Activated CD4-positive, alpha-beta T cell treated with anti-CD3 and anti-CD28 coated beads, Interleukin-2, amount 50 U/mL, for 24 hours (primary cell): ENCODE data around the gene CES5A.
"Not testable (repeated sequence)": the region's sequence is repeated elsewhere in the genome, so short reads cannot be mapped to it uniquely, and the experiment has no call there.

Experiments used
- DNase-seq, 2 donors: peaks; one replicate each; pipeline ENCODE4 v3.0.0-alpha.2; 2020; ENCODE audit warnings: low read depth in 1 of 2, low spot score in 1 of 2

CES5A gene

GRCh38 chr16:55875273-55875672, at the start of gene CES5A:
TSS of gene CES5A (minus strand) at chr16:55875373. CDS start at chr16:55875221, 152 bp downstream.
- no peak for DNase-seq

DNA sequence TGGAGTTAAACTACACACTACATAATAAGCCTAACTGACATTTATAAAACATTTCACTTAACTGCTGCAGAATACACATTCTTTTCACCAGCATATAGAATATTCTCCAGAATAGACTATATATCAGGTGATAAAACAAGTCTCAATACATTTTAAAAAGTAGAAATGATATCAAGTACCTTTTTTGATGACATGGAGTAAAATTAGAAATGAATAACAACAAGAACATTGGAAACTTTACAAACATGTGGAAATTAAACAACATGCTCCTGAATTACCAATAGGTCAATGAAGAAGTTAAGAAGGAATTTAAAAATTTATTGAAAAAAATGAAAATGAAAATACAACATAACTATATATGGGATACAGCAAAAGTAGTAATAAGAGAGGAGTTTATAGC, 47.5 kb upstream of the CES5A start:
- DNase-seq = no peak

DNA sequence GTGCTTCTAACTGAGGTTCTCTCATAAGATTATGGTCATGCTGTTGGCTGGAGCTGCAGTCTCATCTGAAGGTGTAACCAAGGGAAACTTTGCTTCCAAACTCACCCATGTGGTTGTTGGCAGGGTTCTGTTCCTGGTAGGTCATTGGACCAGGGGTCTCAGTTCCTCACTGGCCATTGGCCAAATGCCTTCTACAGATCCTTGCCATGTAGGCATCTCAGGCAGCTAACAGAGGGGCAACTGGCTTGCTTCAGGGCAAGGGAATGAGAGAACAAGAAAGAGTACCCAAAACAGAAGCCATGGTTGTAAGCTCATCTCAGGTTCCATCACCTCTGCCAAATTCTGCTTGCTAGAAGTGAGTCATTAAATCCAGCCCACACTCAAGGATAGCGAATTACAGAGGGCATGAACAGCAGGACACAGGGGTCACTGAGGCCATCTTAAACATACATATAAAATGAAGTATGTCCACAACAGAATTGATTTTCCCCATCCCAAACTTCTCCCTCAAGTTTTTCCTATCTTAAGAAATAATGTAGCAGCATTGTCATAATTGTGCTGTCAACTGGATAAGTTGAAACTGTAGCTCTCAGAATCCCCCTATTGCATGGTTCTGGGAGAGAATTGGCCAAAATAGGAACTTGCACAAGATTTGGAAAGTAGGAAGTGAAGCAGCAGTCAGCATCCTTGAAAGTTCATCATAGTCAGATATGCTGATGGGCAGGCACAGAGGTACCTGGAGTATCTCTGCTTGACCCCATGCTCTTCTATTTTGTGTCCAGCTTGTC, 42.4 kb upstream of the CES5A start:
- no peak for DNase-seq

DNA sequence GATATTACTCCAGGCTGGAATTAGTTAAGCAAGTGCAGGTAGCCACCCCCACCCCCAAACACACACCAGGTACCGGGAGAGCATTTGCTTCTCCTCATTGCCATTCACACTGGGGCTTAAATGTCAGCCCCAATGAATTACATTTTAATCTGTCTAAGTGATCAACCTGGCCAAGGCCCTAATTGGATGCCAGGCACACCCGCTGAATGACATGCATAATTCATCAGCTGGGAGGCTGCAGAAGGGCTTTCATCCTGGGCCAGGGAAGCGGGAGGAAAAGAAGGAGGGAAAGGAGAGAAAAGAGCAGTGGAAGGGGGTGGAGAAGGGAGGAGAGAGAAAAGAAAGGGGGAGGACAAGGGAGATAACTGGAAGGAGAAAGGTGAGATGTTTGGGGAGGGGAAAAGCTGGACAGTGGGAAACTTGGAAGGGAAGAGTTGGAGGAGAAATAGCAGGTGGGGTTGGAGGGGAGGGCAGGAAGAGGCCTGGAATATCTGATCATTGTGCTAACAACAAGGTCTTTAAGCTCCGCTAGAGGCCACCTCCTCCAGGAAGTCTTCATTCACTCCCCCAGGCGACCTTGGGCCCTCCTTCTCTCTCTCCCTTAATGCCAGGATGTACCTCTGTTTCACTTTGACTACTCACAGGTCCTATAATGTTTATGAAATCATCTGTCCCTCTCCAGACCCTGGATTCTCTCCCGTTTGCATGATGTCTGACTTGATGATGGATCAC, 40.1 kb upstream of the CES5A start:
- no peak for DNase-seq

GRCh38 chr16:55914383-55914782, 39.2 kb upstream of the CES5A start:
- DNase-seq = no peak

DNA sequence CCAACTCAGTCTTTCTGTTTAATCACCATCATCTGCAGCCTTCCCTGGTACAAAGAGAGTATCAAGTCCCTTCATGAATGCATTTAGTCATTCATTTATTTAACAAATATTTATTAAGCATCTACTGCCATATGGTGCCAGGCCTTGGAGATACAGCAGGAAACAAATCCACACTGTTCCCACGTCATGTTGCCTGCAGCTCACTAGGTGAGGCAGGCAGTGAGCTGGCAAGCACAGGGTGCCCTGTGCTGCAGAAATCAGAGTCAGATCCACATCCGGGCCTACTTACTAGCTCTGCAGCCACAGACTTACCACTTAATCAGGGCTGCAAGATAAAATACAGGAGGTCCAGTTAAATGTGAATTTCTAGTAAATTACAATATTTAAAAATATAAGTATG, 38.5 kb upstream of the CES5A start:
- no peak for DNase-seq

GRCh38 chr16:55913121-55913520, 37.9 kb upstream of the CES5A start:
- DNase-seq = not testable (repeated sequence)

GRCh38 chr16:55912022-55912421, 36.8 kb upstream of the CES5A start:
- DNase-seq = no peak

DNA sequence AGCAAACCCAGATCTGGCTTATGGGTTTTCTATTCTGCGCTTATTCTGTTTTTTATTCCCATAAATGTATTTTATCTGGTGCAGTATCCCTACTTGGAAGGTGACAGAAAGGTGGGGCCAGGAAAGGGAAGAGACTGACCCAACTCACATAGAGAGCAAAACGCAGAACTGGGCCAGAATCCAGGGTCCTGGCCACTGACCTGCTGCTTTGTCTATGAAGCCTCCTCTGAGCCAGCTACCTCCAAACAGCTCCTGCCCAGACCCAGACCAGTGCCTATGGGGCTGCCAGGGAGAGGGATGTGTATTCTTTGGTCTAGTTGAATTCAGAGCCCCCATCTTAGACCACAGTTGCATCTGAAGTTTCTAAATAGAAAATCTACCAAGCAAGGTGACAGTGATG, 36.4 kb upstream of the CES5A start:
- DNase-seq = no peak

GRCh38 chr16:55909876-55910275, 34.7 kb upstream of the CES5A start:
- no peak for DNase-seq

GRCh38 chr16:55908641-55909040, 33.5 kb upstream of the CES5A start:
- DNase-seq = no peak

DNA sequence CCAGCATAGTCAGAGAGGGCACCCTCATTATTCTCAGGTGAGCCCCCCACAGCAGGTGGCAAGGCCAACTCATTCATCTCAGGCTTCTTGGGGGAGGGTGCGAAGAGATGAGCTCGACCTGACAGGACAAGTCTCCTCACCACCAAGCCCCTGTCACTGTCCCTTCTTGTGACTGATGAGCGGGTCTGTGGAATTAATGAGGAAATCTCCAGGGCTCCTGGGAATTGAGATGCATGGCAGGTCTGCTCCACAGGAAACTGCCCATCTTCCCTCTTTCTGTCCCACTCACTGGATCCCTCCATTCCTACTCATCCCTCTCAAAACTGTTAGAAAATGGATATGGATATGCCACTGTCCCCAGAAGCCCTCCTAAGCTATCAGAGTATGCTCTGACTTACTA, 32.5 kb upstream of the CES5A start:
- no peak for DNase-seq

DNA sequence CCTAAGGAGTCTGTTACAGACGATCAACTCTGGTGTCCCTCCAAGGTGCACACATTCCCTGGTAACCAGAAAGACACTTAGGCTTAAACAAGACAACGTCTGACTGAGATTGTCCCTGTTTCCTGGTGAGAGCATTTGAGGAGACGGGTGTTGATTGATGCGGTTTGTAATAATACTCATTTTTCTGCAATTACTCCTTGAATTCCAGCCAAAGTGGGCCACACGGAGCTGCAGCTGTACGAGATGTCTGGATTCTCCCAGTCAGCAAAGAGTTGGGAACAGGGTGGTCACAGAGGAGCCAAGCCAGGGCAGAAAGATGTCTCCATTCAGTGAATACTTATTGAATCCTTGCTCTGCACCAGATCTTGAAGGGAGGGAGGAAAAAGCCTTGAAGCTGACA, 30.9 kb upstream of the CES5A start:
- no peak for DNase-seq

DNA sequence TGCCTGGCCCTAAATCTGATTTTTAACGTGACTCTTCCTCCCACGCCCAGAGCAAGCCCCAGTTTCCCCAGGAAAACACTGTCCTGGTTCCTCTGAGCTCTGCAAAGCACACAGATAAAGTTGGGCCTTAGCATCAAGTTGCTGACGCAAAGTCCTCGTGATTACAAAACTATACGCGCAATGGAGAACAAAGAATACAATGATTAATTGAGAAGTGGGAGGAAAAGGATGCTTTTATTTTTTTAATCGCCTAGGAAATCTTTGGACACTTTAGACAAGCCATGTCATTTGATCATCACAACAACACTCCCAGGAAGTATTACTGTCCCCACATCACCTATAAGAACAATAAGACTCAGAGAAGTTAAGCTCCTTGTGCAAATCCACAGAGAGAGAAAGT, 30.5 kb upstream of the CES5A start:
- no peak for DNase-seq

DNA sequence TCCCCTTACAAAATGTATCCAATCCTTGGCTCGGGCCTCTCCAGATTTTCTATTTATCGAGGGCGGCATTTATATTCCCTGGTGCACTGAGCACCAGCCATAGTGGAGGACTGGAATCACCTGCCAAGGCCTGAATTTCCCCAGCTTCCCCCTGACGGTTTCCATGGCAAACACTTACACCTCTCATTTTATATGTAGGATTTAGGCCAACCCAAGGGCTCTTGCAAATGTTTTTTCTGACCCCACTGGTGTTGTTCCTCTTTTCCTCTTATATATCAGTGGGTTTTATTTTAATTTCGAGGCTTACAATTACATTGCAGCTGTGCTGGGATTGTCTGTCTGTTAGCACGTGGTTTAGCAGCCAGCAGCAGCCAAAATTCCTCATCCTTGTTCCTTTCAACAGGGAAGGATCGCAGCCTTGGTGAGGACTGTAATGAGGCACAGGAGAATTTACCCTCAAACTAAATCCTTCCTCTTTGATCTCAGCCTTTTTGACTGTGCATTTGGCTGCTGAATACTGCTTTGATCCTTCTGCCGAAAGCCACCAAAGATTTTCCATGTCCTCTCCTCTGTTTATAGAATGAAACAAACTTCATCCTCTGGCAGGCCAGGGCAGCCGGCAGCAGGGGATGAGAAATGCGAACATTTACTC, 26.5 kb upstream of the CES5A start:
- no peak for DNase-seq

- no peak for DNase-seq
Observed at GRCh38 chr16:55900616-55901393, 25.6 kb upstream of the CES5A start.

GRCh38 chr16:55899857-55900256, 24.7 kb upstream of the CES5A start:
- DNase-seq = no peak

GRCh38 chr16:55898592-55898991, 23.4 kb upstream of the CES5A start:
- no peak for DNase-seq

- no peak for DNase-seq
Observed at GRCh38 chr16:55892821-55893220, 17.6 kb upstream of the CES5A start.

- no peak for DNase-seq
Observed at GRCh38 chr16:55889518-55889917, 14.3 kb upstream of the CES5A start.

DNA sequence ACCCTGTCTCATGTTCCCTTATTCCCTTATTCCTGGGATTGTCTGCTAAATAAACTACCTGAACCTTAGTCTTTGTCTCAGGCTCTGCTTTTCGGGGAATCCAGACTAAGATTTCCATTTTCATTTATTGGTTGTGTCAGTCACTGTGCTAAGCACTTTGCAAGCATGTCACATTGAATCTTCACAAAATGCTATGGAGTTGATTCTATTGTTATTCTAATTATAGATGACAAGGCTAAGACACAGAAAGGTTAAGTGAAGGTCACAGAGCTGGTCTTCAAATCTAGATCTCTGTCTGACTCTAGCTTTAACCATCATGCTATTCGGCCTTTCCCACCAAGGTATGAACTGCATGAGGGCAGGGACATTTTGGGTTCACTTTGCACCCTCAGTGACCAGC, 13.4 kb upstream of the CES5A start:
- no peak for DNase-seq
